Measurements from ENCODE around the gene GPR146.

Gene GPR146

GRCh38 chr7:1040790-1041189, 3.6 kb upstream of the GPR146 start:
- TF ChIP-seq CTCF (IDR thresholded peaks at IDR 0.05; ENCODE audit: low read depth, low read length, missing control alignments), result no peak
- no peak for DNase-seq (ENCODE audit: low read depth)
- H3K4me3 ChIP-seq (ENCODE audit: low read depth, low read length), result no peak overlapping the region
- in situ Hi-C loops (cut with HindIII; ENCODE audit: low sequenced_read_pairs), result no loop called here

- in situ Hi-C loops (cut with HindIII; ENCODE audit: low sequenced_read_pairs), result no loop called here
- TF ChIP-seq CTCF (IDR thresholded peaks at IDR 0.05; ENCODE audit: low read depth, low read length, missing control alignments), result no peak
- H3K4me3 ChIP-seq (ENCODE audit: low read depth, low read length), result no peak overlapping the region
- DNase-seq (ENCODE audit: low read depth), result no peak
These were observed 2.5 kb upstream of the GPR146 start for GRCh38 chr7:1041551-1042491.

- TF ChIP-seq CTCF (IDR thresholded peaks at IDR 0.05; ENCODE audit: low read depth, low read length, missing control alignments), result no peak
- in situ Hi-C loops (cut with HindIII; ENCODE audit: low sequenced_read_pairs), result no loop called here
- DNase-seq (ENCODE audit: low read depth), result no peak
- no peak overlapping the region for H3K4me3 ChIP-seq (ENCODE audit: low read depth, low read length)
These were observed 1.9 kb upstream of the GPR146 start for GRCh38 chr7:1042492-1042833.

- H3K4me3 ChIP-seq (ENCODE audit: low read depth, low read length), result peak overlapping the region; percentile 18
- in situ Hi-C loops (cut with HindIII; ENCODE audit: low sequenced_read_pairs), result no loop called here
- no peak for TF ChIP-seq CTCF (IDR thresholded peaks at IDR 0.05; ENCODE audit: low read depth, low read length, missing control alignments)
- DNase-seq (ENCODE audit: low read depth), result no peak
These were observed 676 bp upstream of the GPR146 start for GRCh38 chr7:1043552-1044188.

GRCh38 chr7:1045069-1046063, 1.0 kb downstream of the GPR146 start:
- in situ Hi-C loops (cut with HindIII; ENCODE audit: low sequenced_read_pairs), result loop anchor here (5.0 kb wide), 1 partner anchor 52 kb away; no protein-coding TSS in a partner anchor
- no peak for TF ChIP-seq CTCF (IDR thresholded peaks at IDR 0.05; ENCODE audit: low read depth, low read length, missing control alignments)
- no peak for DNase-seq (ENCODE audit: low read depth)
- H3K4me3 ChIP-seq (ENCODE audit: low read depth, low read length), result peak overlapping the region; percentile 53
